B cell (primary cell): ENCODE measurements around the gene PILRB.

ENCODE experiments used
- EZH2 ChIP-seq: IDR thresholded peaks from 2 replicates; pipeline ENCODE4 v1.6.1; 2012; ENCODE audit warnings: borderline replicate concordance, low read depth, mild to moderate bottlenecking, moderate library complexity, low read length; ENCODE audit not compliant: insufficient read depth, poor library complexity, severe bottlenecking
- TF ChIP-seq, protein P1 (sequence below): fragments of 200-600 bp; IDR thresholded peaks from one replicate; pipeline ENCODE4 v1.8.0; 2022; ENCODE audit warnings: antibody characterized with exemption, mild to moderate bottlenecking

DNA sequence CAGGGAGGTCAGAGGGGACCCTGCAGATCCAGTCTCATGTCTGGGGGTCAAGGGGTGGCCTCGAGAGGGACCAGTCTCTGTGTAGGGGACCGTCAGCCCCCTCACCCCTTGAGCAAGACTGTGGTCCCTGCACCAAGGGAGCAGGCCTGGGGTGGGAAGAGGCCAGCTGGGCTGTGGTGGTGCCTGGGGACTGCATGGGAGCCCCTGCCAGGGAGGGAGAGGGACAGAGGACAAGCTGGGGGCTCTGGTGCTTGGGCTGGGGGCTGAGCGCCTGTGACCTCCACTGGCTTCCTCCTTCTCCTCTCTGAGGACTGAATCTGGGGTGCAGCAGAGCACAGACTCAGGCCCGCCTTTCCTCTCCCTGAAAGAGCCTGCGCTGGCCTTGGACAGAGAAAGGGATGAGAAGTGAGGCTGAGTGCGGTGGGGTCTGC, 771 bp upstream of the PILRB start:
- TF ChIP-seq, protein P1, sequence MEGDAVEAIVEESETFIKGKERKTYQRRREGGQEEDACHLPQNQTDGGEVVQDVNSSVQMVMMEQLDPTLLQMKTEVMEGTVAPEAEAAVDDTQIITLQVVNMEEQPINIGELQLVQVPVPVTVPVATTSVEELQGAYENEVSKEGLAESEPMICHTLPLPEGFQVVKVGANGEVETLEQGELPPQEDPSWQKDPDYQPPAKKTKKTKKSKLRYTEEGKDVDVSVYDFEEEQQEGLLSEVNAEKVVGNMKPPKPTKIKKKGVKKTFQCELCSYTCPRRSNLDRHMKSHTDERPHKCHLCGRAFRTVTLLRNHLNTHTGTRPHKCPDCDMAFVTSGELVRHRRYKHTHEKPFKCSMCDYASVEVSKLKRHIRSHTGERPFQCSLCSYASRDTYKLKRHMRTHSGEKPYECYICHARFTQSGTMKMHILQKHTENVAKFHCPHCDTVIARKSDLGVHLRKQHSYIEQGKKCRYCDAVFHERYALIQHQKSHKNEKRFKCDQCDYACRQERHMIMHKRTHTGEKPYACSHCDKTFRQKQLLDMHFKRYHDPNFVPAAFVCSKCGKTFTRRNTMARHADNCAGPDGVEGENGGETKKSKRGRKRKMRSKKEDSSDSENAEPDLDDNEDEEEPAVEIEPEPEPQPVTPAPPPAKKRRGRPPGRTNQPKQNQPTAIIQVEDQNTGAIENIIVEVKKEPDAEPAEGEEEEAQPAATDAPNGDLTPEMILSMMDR: no peak
- no peak for TF ChIP-seq EZH2
